DMS53 (cell line): Measurements from ENCODE around the gene REPIN1.

Source experiments
- DNase-seq: peaks from one replicate; lab custom pipeline; 2025; lab: John Stamatoyannopoulos, UW

REPIN1 gene

GRCh38 chr7:150360363-150361058, 8.1 kb upstream of the REPIN1 start:
- no peak for DNase-seq

- DNase-seq: no peak
These were observed 7.2 kb upstream of the REPIN1 start for GRCh38 chr7:150361402-150361801.

GRCh38 chr7:150361807-150362621, 6.6 kb upstream of the REPIN1 start:
- DNase-seq: no peak

- DNase-seq: no peak
These were observed 5.3 kb upstream of the REPIN1 start for GRCh38 chr7:150363370-150363769.

GRCh38 chr7:150363872-150364271, 4.8 kb upstream of the REPIN1 start:
- no peak for DNase-seq

GRCh38 chr7:150365194-150365593, 3.4 kb upstream of the REPIN1 start:
- DNase-seq: no peak

- DNase-seq: peak; percentile 76
These were observed 2.8 kb upstream of the REPIN1 start for GRCh38 chr7:150365673-150366398.

GRCh38 chr7:150367677-150368095, 936 bp upstream of the REPIN1 start:
- no peak for DNase-seq

GRCh38 chr7:150368884-150369747, 494 bp downstream of the REPIN1 start:
- peak; percentile 87 for DNase-seq

- peak; percentile 51 for DNase-seq
These were observed 1.3 kb downstream of the REPIN1 start for GRCh38 chr7:150369748-150370501.

- DNase-seq: no peak
These were observed 2.0 kb downstream of the REPIN1 start for GRCh38 chr7:150370612-150371071.

- no peak for DNase-seq
These were observed 2.7 kb downstream of the REPIN1 start for GRCh38 chr7:150371131-150371995.

GRCh38 chr7:150371996-150372270, 3.3 kb downstream of the REPIN1 start:
- DNase-seq: no peak

GRCh38 chr7:150372271-150373048, 3.8 kb downstream of the REPIN1 start:
- DNase-seq: no peak

GRCh38 chr7:150373049-150373801, 4.6 kb downstream of the REPIN1 start:
- DNase-seq: peak; percentile 44

- no peak for DNase-seq
These were observed 5.4 kb downstream of the REPIN1 start for GRCh38 chr7:150374026-150374425.

- peak; percentile 32 for DNase-seq
These were observed 5.8 kb downstream of the REPIN1 start for GRCh38 chr7:150374472-150374871.

GRCh38 chr7:150375662-150376521, 7.3 kb downstream of the REPIN1 start:
- DNase-seq: peak; percentile 71
